Measurements from ENCODE around the gene CXCL11. TPM values are rescaled to one million over a fixed set of nuclear protein-coding genes. Genes with fewer than 3 reads are reported as not detected.

CXCL11 gene
- total and polyA plus RNA-seq, 10 of the 15 experiments (the other 5 are each of a cell fraction or from before 2014, with no cell fraction given), result 0.04 TPM; not detected in 9

GRCh38 chr4:76083386-76083988 lies 47.6 kb upstream of the CXCL11 start:
- Histone ChIP-seq H4K20me1 (ENCODE audit: control insufficient read depth, insufficient read depth) (peaks cover 2% of the 10 kb centered on the region; the same call in 1 of the 2 replicates), H3K36me3 (ENCODE audit: control insufficient read depth in 2 of 2, insufficient read depth in 2 of 2, low read length in 1 of 2) (no peaks in the 10 kb centered on the region), H3K27ac (ENCODE audit: control insufficient read depth, insufficient read depth) (no peak overlapping the region), H3K4me3 (no peak overlapping the region), H3K79me2 (ENCODE audit: control insufficient read depth, insufficient read depth, low read length) (no peaks in the 10 kb centered on the region), H3K9me3 (replicated peaks; ENCODE audit: control insufficient read depth, insufficient read depth, low read length) (no peaks in the 10 kb centered on the region), H2AFZ (ENCODE audit: control insufficient read depth, low read depth, low read length) (no peak overlapping the region), H3K4me1 (ENCODE audit: control insufficient read depth, insufficient read depth, low read length) (no peaks in the 10 kb centered on the region), H3K4me2 (ENCODE audit: control insufficient read depth, insufficient read depth) (no peak overlapping the region), H3K9ac (ENCODE audit: control insufficient read depth, insufficient read depth, low read length) (no peak overlapping the region), H3K27me3 (replicated peaks in 1 of 2; ENCODE audit: control insufficient read depth in 2 of 2, insufficient read depth in 2 of 2, low read length in 1 of 2) (peaks cover 0 to 2% of the 10 kb centered on the region in 2 experiments; a peak in 1 of 4 replicates)
- WGBS (ENCODE audit: insufficient coverage, insufficient replicate concordance, low lambda C conversion rate, missing lambda C conversion rate), result 62% methylated on average over 3 of the region's 3 CpGs
- POLR2A ChIA-PET, result no interaction called here
- intact Hi-C loops (cut with micrococcal nuclease; ENCODE audit: unreplicated experiment) (loop anchor here (5.0 kb wide), 1 partner anchor 171 kb away; no protein-coding TSS in a partner anchor), in situ Hi-C loops (cut with MboI) (no loop called here)
- DNase-seq (ENCODE audit: low read depth, low spot score) (no peak), FAIRE-seq (no peak), ATAC-seq (no peak)
- SMC1A ChIA-PET (ENCODE audit: uncharacterized antibody, unreplicated experiment), result interaction anchor here (0.7 to 5.2 kb wide), 5 partner anchors 12 to 382 kb away, joined by 3 to 25 read pairs (median 3); no protein-coding TSS in a partner anchor
- RAD21 ChIA-PET (ENCODE audit: unreplicated experiment), result no interaction called here
- CTCF ChIA-PET, result interaction anchor here (1.0 to 5.5 kb wide), 4 partner anchors 18 to 167 kb away, joined by 3 to 43 read pairs (median 3); no protein-coding TSS in a partner anchor
- BruUV-seq (replicated peaks), result no TSS peak
- TF ChIP-seq HSF1 (IDR thresholded peaks at IDR 0.05; ENCODE audit: low read depth, low read length), result no peak
- TF ChIP-seq NBN (IDR thresholded peaks at IDR 0.05), result no peak
- no peak for TF ChIP-seq ETV6 (conservative IDR thresholded peaks at IDR 0.05 in 1 of 2, IDR thresholded peaks at IDR 0.05 in 1 of 2; ENCODE audit: borderline replicate concordance in 1 of 2, low read depth in 1 of 2)
- TF ChIP-seq ELK1 (IDR thresholded peaks at IDR 0.05; ENCODE audit: low read depth, low read length), result no peak
- no peak for TF ChIP-seq NFXL1 (IDR thresholded peaks at IDR 0.05; ENCODE audit: borderline replicate concordance)
- no peak for TF ChIP-seq IKZF1 (conservative IDR thresholded peaks at IDR 0.05)
- TF ChIP-seq ZNF24 (IDR thresholded peaks at IDR 0.05), result no peak
- TF ChIP-seq ZNF384 (IDR thresholded peaks at IDR 0.05; ENCODE audit: borderline replicate concordance, low read depth, low read length), result no peak
- no peak for TF ChIP-seq MLLT1 (IDR thresholded peaks at IDR 0.05)
- no peak for TF ChIP-seq RAD51 (IDR thresholded peaks at IDR 0.05)
- no peak for TF ChIP-seq CUX1 (IDR thresholded peaks at IDR 0.05; ENCODE audit: insufficient replicate concordance, low read depth, low read length)
- TF ChIP-seq TCF3 (IDR thresholded peaks at IDR 0.05; ENCODE audit: borderline replicate concordance, insufficient read depth, low read depth, low read length), result no peak
- TF ChIP-seq SIX5 (IDR thresholded peaks at IDR 0.05; ENCODE audit: low read depth, low read length, severe bottlenecking), result no peak
- no peak for TF ChIP-seq MYC (IDR thresholded peaks at IDR 0.05; ENCODE audit: insufficient read depth, insufficient read length, insufficient replicate concordance, low read length, severe bottlenecking)
